H1 (cell line): ENCODE measurements around the gene UPF3A. TPM values are rescaled to one million over a fixed set of nuclear protein-coding genes. Genes with fewer than 3 reads are reported as not detected.

Source experiments
- KDM4A ChIP-seq: IDR thresholded peaks from one replicate; pipeline ENCODE4 v1.7.1; 2012; ENCODE audit warnings: low read depth, mild to moderate bottlenecking, moderate library complexity, low read length, inconsistent platforms; ENCODE audit not compliant: severe bottlenecking
- MAFK ChIP-seq: IDR thresholded peaks from 2 replicates; pipeline ENCODE4 v1.6.1; 2012; ENCODE audit warnings: low read depth, mild to moderate bottlenecking, improper control_type of control experiment, low read length
- RFX5 ChIP-seq: IDR thresholded peaks from 2 replicates; pipeline ENCODE4 v1.6.1; 2011; ENCODE audit warnings: low read depth, low read length, improper control_type of control experiment, borderline replicate concordance
- SP2 ChIP-seq: IDR thresholded peaks from 2 replicates; pipeline ENCODE4 v1.6.1; 2012; ENCODE audit warnings: mild to moderate bottlenecking, low read length, inconsistent platforms
- polyA plus RNA-seq, 7 experiments: library from polyadenylated mRNA; depleted of rRNA in 3 of 7; stranded (reverse) in 5 of 7; unstranded in 2 of 7; fragments of >200 nt in 5 of 7; fragments of 200-250 nt in 2 of 7; gene quantifications; 1 replicate in 5 of 7; 2 replicates in 1 of 7; 4 replicates in 1 of 7; pipeline versions ENCODE4 v1.2.1 to v1.2.3, GENCODE V29; 2011 to 2013; ENCODE audit warnings: missing spikeins in 2 of 7, mixed read lengths in 2 of 7
- total RNA-seq: library from RNA; stranded (reverse); fragmentation: NEBNext Ultra II Directional; extraction: Animal tissue kit (Norgen Biotek cat#: 25700); gene quantifications from 2 replicates; pipeline ENCODE4 v1.2.1, GENCODE V29; 2021
- TF ChIP-seq, protein P1 (sequence below): fragments of 300-600 bp; sonication (generic); IDR thresholded peaks from 2 replicates; pipeline ENCODE4 v1.7.1; 2012; ENCODE audit warnings: low read length, moderate library complexity, mild to moderate bottlenecking, inconsistent platforms; ENCODE audit not compliant: insufficient replicate concordance

UPF3A gene
- total and polyA plus RNA-seq, 2 of the 8 experiments (the other 6 are each of a cell fraction or from before 2014, with no cell fraction given) = 47.1 to 58.2 TPM

GRCh38 chr13:114266241-114266640, 15.2 kb upstream of the UPF3A start (continued):
- TF ChIP-seq, protein P1, sequence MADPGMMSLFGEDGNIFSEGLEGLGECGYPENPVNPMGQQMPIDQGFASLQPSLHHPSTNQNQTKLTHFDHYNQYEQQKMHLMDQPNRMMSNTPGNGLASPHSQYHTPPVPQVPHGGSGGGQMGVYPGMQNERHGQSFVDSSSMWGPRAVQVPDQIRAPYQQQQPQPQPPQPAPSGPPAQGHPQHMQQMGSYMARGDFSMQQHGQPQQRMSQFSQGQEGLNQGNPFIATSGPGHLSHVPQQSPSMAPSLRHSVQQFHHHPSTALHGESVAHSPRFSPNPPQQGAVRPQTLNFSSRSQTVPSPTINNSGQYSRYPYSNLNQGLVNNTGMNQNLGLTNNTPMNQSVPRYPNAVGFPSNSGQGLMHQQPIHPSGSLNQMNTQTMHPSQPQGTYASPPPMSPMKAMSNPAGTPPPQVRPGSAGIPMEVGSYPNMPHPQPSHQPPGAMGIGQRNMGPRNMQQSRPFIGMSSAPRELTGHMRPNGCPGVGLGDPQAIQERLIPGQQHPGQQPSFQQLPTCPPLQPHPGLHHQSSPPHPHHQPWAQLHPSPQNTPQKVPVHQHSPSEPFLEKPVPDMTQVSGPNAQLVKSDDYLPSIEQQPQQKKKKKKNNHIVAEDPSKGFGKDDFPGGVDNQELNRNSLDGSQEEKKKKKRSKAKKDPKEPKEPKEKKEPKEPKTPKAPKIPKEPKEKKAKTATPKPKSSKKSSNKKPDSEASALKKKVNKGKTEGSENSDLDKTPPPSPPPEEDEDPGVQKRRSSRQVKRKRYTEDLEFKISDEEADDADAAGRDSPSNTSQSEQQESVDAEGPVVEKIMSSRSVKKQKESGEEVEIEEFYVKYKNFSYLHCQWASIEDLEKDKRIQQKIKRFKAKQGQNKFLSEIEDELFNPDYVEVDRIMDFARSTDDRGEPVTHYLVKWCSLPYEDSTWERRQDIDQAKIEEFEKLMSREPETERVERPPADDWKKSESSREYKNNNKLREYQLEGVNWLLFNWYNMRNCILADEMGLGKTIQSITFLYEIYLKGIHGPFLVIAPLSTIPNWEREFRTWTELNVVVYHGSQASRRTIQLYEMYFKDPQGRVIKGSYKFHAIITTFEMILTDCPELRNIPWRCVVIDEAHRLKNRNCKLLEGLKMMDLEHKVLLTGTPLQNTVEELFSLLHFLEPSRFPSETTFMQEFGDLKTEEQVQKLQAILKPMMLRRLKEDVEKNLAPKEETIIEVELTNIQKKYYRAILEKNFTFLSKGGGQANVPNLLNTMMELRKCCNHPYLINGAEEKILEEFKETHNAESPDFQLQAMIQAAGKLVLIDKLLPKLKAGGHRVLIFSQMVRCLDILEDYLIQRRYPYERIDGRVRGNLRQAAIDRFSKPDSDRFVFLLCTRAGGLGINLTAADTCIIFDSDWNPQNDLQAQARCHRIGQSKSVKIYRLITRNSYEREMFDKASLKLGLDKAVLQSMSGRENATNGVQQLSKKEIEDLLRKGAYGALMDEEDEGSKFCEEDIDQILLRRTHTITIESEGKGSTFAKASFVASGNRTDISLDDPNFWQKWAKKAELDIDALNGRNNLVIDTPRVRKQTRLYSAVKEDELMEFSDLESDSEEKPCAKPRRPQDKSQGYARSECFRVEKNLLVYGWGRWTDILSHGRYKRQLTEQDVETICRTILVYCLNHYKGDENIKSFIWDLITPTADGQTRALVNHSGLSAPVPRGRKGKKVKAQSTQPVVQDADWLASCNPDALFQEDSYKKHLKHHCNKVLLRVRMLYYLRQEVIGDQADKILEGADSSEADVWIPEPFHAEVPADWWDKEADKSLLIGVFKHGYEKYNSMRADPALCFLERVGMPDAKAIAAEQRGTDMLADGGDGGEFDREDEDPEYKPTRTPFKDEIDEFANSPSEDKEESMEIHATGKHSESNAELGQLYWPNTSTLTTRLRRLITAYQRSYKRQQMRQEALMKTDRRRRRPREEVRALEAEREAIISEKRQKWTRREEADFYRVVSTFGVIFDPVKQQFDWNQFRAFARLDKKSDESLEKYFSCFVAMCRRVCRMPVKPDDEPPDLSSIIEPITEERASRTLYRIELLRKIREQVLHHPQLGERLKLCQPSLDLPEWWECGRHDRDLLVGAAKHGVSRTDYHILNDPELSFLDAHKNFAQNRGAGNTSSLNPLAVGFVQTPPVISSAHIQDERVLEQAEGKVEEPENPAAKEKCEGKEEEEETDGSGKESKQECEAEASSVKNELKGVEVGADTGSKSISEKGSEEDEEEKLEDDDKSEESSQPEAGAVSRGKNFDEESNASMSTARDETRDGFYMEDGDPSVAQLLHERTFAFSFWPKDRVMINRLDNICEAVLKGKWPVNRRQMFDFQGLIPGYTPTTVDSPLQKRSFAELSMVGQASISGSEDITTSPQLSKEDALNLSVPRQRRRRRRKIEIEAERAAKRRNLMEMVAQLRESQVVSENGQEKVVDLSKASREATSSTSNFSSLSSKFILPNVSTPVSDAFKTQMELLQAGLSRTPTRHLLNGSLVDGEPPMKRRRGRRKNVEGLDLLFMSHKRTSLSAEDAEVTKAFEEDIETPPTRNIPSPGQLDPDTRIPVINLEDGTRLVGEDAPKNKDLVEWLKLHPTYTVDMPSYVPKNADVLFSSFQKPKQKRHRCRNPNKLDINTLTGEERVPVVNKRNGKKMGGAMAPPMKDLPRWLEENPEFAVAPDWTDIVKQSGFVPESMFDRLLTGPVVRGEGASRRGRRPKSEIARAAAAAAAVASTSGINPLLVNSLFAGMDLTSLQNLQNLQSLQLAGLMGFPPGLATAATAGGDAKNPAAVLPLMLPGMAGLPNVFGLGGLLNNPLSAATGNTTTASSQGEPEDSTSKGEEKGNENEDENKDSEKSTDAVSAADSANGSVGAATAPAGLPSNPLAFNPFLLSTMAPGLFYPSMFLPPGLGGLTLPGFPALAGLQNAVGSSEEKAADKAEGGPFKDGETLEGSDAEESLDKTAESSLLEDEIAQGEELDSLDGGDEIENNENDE = no peak
- TF ChIP-seq RFX5 (no peak), MAFK (no peak), SP2 (no peak), KDM4A (no peak)
